Testis (tissue), 2 donors: ENCODE data around the gene H2AZ2.

ENCODE experiments used
- CTCF ChIP-seq, 3 experiments: fragments of 450-650 bp in 2 of 3; fragments of 200-600 bp in 1 of 3; sonication (generic) in 1 of 3; IDR thresholded peaks; one replicate each; pipeline ENCODE4 v1.5.1; 2016 to 2019; ENCODE audit warnings: antibody characterized with exemption in 3 of 3, mild to moderate bottlenecking in 2 of 3, moderate library complexity in 1 of 3
- POLR2A ChIP-seq: fragments of 450-650 bp; IDR thresholded peaks from one replicate; pipeline ENCODE4 v1.6.1; 2017; ENCODE audit warnings: antibody characterized with exemption, mild to moderate bottlenecking, moderate library complexity

- no peak for TF ChIP-seq CTCF (IDR thresholded peaks at IDR 0.05)
- TF ChIP-seq POLR2A: no peak
Observed at GRCh38 chr7:44782460-44782859, 65.4 kb downstream of the H2AZ2 start.
